HG02798 (cell line): ENCODE results near the gene ENPP1.
"Not testable (repeated sequence)": the region's sequence is repeated elsewhere in the genome, so short reads cannot be mapped to it uniquely, and the experiment has no call there.

Experiments
- ATAC-seq: cut with Tn5 transposase; IDR thresholded peaks from one replicate; pipeline ENCODE4 v1.9.1; 2021; ENCODE audit warnings: mild to moderate bottlenecking; ENCODE audit not compliant: unreplicated experiment, poor library complexity

Gene ENPP1

GRCh38 chr6:131859658-131860057, 51.8 kb downstream of the ENPP1 start:
- ATAC-seq, result not testable (repeated sequence)

DNA sequence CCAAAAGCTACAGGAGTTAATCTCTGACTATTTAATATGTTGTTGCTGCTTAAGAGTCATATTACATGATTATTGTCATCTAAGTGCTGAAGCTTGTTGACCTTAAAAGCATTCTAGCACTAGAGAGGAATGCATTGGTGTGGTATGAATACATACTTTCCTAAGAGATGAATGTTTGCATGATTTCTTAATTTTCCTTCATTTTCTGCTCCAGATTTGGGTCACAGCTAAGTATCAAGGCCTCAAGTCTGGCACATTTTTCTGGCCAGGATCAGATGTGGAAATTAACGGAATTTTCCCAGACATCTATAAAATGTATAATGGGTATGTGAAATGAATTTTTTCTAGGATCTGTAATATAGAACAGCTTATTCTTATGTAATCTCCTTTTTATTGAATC, 53.6 kb downstream of the ENPP1 start:
- no peak for ATAC-seq

DNA sequence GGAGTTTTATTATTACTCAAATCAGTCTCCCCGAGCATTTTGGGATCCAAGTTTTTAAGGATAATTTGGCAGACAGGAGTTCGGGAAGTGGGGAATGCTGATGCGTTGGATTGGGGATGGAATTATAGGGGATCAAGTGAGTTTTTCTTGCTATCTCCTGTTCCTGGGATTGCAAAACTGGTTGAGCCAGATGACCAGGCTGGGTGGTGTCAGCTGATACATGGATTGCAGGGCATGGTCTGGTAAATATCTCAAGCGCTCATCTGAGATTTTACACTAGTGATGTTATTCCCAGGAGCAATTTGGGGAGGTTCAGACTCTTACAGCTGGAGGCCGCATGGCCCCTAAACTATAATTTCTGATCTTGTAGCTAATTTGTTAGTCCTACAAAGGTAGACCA, 54.7 kb downstream of the ENPP1 start:
- ATAC-seq, result no peak

DNA sequence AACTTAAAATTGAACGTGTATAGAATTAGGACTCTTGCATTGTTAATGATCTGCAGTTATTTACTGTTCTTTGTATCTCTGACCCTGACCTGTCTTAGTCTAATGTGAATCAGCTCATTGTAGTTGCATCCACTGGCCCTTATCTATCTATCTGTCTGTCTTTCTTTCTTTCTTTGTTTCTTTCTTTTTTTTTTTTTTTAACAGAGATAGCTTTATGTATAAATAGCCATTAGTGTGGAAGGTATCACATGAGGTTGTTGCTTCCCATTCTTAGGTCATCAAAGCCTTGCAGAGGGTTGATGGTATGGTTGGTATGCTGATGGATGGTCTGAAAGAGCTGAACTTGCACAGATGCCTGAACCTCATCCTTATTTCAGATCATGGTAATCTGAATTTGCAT, 59.9 kb downstream of the ENPP1 start:
- no peak for ATAC-seq

GRCh38 chr6:131868836-131869235, 61.0 kb downstream of the ENPP1 start:
- ATAC-seq, result no peak

DNA sequence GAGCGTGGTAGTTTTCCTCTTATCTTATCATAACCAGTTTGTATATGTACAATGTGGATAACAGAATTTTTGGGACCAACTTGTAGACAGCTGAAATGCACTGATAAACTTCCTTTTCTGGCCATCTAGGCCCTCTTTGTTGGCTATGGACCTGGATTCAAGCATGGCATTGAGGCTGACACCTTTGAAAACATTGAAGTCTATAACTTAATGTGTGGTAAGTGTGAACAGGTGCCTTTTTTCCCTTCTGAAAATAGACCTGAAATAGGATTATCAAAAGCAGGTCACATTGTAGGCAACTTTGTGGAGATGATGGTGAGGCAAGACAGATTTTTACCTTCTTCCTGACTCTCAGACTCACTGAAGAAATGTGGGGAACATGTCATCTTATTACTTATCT, 67.8 kb downstream of the ENPP1 start:
- no peak for ATAC-seq

DNA sequence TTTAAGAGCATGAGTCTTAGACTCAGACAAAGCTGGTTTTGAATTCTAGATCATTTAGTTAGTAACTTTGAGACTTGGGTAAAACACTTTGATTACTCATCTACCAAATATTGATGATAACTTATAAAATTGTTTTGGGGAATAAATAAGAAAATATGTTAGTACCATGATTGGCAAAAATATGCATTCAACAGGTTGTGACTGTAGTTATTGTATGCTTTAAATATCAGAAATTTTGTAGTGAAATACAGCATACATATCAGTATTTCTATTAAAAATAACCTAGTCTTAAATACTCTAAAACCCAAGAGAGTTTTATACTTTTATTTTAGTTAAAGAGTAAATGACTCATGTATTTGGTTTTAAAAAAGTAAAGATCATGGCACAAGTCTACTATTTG, 68.7 kb downstream of the ENPP1 start:
- no peak for ATAC-seq

DNA sequence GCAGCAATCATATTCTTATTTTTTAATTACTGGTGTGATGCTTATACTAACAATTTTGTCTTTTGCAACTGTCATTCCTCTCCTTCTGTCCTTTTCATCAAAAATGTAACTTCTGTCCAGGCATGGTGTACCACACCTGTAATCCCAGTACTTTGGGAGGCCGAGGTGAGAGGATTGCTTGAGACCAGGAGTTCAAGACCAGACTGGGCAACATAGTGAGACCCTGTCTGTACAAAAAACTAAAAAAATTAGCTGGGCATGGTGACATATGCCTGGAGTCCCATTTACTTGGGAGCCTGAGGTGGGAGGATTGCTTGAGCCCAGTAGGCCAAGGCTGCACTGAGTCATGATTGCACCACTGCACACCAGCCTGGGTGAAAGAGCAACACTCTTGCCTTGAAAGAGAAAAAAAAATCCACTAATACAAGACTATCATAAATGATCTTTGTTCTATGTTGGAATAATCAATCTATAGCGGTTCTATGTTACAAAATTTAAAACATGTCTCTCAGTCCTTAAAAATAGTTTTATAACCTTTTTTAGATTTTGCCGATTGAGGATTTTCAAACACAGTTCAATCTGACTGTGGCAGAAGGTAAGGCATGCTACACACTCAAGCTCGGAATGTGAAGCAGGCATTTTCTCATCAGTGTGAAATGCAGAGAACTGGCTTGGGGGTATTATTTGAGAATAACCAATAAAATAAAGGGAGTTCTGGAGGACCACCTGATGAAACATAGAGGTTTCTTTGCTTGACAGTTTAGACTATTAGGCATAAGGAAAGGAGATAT, 70.4 kb downstream of the ENPP1 start:
- no peak for ATAC-seq

DNA sequence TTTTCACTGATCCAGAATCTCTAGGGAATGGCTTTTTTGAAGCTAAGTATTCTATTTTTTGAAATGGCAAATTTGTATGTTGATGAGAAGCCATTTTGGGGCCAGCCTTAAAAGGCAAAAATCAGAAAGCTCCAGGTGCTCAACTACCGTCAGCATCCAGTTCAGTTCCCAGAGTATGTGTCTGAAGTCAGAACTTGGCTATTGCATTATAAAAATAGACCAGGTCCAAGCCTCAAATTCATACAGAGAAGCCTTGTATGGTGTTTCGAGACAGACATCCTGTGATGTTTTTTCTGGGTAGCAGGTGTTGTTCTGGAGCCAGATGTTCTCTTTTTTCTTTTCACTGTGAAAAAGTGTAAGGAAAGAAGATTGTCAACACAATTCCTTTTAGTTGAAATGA, 75.2 kb downstream of the ENPP1 start:
- ATAC-seq, result no peak

GRCh38 chr6:131885237-131885636, 77.4 kb downstream of the ENPP1 start:
- ATAC-seq, result no peak

- ATAC-seq, result no peak
Measured at GRCh38 chr6:131886517-131886916, 78.7 kb downstream of the ENPP1 start.

DNA sequence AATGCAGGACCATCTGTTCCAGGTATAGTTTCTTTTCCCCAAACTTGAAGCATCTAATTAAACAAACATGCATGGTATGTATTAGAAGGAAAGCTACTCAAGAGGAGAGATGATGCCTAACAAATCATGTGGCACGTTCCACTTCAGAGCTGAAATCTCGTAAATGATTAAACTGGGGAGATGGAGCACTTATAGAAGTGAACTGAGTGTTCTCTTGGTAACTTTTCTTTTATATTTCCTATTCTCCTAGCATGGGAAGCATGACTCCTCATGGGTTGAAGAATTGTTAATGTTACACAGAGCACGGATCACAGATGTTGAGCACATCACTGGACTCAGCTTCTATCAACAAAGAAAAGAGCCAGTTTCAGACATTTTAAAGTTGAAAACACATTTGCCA, 82.3 kb downstream of the ENPP1 start:
- no peak for ATAC-seq

DNA sequence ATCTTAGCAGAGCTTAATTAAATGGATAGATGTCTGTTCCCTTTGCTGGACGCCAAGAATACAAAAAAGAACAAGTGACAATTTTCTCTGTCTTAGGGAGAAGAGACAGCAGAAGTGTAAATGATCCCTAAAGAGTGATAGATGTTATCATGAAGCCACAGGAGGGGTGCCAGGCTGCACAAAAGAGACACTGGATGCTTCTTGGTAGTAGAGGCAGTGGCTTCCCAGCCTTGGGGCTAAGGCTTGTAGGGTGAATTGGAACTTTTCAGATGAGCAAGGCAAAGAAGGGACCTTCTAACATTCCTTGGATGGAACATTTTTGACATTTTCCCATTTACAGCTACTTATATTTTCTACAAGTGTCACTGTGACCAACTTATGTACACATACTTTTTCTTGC, 85.4 kb downstream of the ENPP1 start:
- ATAC-seq, result no peak

GRCh38 chr6:131894493-131895424, 86.9 kb downstream of the ENPP1 start:
- no peak for ATAC-seq

GRCh38 chr6:131897050-131897435, 89.2 kb downstream of the ENPP1 start:
- no peak for ATAC-seq

DNA sequence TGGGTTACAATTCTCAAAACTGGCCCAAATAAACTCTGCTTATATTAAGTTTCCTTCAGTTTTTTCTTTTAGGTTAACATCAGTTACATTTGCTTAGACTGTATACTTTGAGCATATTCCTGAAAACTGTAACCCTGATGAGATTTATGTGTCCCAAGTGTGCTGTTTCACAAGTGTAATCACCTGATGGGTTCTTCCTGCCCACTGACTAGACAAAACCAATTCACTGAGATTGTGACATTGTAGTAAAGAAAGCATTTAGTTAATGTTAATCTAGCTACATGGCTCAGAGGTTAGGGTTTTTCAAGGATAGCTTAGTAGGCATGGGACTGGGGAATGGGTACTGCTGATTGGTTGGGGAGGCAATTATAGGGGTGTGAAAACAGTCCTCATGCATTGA, 89.8 kb downstream of the ENPP1 start:
- ATAC-seq, result no peak

DNA sequence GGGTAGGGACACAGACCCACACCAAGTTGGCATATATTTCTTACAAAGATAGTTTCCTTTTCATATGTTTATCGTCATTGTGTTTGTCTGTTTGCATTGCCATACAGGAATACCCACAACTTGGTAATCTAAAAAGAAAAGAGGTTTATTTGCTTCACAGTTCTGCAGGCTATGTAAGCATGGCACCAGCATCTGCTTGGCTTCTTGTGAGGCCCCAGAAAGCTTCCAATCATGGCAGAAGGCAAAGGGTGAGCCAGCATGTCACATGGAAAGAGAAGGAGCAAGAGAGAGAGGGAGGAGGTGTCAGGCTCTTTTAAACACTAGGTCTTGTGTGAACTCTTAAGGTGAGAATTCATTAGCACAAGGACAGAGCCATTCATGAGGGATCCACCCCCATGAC, 90.9 kb downstream of the ENPP1 start:
- no peak for ATAC-seq

DNA sequence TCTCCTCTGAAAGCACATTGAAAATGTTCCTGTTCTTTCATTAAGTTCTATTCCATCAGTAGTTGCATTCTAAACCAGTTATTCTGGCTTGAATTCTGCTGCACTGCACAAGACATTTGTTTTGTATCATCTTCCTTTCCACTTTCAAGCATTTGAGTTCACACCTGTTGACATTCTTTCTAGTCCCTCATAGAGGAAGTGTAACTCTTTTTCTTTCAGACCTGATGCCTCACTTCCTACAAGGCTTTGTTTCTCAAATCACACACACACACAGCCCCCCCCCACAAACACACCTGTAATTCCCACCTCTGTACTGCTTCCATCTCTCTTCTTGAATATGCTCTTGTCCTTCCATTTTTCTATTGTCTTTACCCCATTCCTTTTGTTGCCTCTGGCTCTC, 92.4 kb downstream of the ENPP1 start:
- ATAC-seq, result no peak

DNA sequence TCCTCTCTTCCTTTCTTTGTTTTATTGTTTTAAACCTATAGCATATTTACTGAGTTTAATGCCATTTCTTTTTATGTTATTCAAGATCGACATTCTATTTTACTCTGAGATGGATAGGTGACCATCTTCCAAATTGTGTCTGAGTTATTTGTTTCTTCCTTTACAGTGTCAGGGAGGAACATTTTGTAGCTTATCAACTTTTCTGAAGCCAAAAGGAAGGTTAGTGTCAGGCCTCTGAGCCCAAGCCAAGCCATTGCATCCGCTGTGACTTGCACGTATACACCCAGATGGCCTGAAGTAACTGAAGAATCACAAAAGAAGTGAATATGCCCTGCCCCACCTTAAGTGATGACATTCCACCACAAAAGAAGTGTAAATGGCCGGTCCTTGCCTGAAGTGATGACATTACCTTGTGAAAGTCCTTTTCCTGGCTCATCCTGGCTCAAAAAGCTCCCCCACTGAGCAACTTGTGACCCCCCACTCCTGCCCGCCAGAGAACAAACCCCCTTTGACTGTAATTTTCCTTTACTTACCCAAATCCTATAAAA, 93.6 kb downstream of the ENPP1 start:
- not testable (repeated sequence) for ATAC-seq

DNA sequence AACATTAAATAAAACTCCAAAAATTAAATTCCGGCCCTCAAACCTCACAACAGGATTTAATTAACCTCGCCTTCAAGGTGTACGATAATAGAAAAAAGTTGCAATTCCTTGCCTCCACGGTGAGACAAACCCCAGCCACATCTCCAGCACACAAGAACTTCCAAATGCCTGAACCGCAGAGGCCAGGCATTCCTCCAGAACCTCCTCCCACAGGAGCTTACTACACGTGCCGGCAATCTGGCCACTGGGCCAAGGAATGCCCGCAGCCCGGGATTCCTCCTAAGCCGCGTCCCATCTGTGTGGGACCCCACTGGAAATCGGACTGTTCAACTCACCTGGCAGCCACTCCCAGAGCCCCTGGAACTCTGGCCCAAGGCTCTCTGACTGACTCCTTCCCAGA, 95.9 kb downstream of the ENPP1 start:
- not testable (repeated sequence) for ATAC-seq

DNA sequence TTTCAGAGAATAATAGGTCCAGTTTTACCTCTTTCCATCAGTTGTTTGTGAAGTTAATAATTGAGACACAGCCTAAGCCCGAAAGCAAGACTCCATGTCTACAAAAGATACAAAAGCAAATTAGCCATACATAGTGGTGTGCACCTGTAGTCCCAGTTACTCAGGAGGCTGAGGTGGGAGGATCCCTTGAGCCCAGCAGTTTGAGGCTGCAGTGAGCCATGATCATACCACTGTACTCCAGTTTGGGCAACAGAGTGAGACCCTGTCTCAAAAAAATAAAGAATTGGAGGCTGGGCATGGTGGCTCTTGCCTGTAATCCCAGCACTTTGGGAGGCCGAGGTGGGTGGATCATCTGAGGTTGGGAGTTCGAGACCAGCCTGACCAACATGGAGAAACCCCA, 101.0 kb downstream of the ENPP1 start:
- ATAC-seq, result not testable (repeated sequence)
